ENCODE measurements around the gene BCL7A. TPM values are rescaled to one million over a fixed set of nuclear protein-coding genes. Genes with fewer than 3 reads are reported as not detected.

Gene BCL7A
- total and polyA plus RNA-seq, 2 of the 8 experiments (the other 6 are each of a cell fraction or from before 2014, with no cell fraction given), result 11.9 to 12.7 TPM

DNA sequence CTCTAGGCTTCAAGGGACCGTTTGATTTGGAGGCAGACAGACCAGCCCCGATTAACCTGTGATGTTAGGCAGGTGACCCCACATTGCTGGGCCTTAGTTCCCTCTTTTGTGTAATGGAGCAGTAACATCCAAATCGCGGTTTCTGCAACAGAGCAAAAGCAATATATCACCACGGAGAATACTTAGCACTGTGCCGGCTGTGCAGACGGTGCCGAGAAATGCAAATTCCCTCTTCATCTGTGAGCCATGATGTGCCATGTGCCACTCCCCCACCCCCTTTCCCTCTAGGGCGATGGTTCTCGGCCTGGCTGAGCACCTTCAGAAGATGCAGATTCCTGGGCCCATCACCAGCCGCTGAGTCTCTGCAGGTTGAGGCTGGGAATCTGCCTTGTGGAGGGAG, 10.9 kb downstream of the BCL7A start:
- 0 out of 2 replicates have a peak, but pooled peaks cover 1% of the 10 kb centered on the region for H3K23me2 ChIP-seq (ENCODE audit: low read depth, low read length)
- no peak for FAIRE-seq
- CTCF ChIA-PET (ENCODE audit: partially characterized antibody), result interaction anchor here (0.6 to 3.4 kb wide), 15 partner anchors 9 to 351 kb away, joined by 3 to 18 read pairs (median 4); no protein-coding TSS in a partner anchor
- 96% methylated on average over 11 of the region's 11 CpGs; no CpG with 5 or more reads in 1 of the 2 experiments for WGBS, 2 experiments (ENCODE audit: extremely low coverage in 1 of 2, insufficient coverage in 1 of 2, insufficient read length in 1 of 2, insufficient replicate concordance in 2 of 2, low coverage in 1 of 2, low lambda C conversion rate in 2 of 2, missing lambda C conversion rate in 1 of 2)
- H3K4me3 ChIP-seq (ENCODE audit: extremely low read depth in 1 of 4, insufficient read depth in 2 of 4, low read depth in 3 of 4, low read length in 4 of 4), result no peak overlapping the region
- no peak overlapping the region for H3K18ac ChIP-seq (ENCODE audit: extremely low read depth, low read length)
- H4K5ac ChIP-seq (ENCODE audit: insufficient read length, low read depth, low read length), result no peak overlapping the region
- H2AK5ac ChIP-seq (ENCODE audit: low read depth, low read length), result no peak overlapping the region
- no peak overlapping the region for H2AFZ ChIP-seq (ENCODE audit: low read length)
- no peak overlapping the region for H2BK20ac ChIP-seq (ENCODE audit: low read length)
- no peak overlapping the region for H3K4me2 ChIP-seq (ENCODE audit: insufficient read depth in 1 of 2, low read depth in 2 of 2, low read length in 2 of 2)
- peaks cover 0 to 25% of the 10 kb centered on the region in 2 experiments; a peak in 3 of 4 replicates for H3K79me2 ChIP-seq (ENCODE audit: control insufficient read depth in 1 of 2, insufficient read depth in 2 of 2, low read length in 2 of 2)
- H3K36me3 ChIP-seq (ENCODE audit: control insufficient read depth in 2 of 4, insufficient read depth in 4 of 4, low read length in 3 of 4), result peaks cover 0 to 6% (median 5%) of the 10 kb centered on the region in 4 experiments; a peak in 2 of 8 replicates
- H3K56ac ChIP-seq (replicated peaks; ENCODE audit: insufficient read length, low read depth, low read length), result no peak overlapping the region
- peaks cover 9 to 24% of the 10 kb centered on the region in 2 experiments for H4K20me1 ChIP-seq (replicated peaks in 1 of 2; ENCODE audit: control insufficient read depth in 1 of 2, insufficient read depth in 2 of 2, low read length in 2 of 2)
- H2BK5ac ChIP-seq (ENCODE audit: low read depth, low read length), result no peak overlapping the region
- H3K23ac ChIP-seq (ENCODE audit: insufficient read length), result no peak overlapping the region
- H4K91ac ChIP-seq (replicated peaks; ENCODE audit: insufficient read length, low read length), result no peak overlapping the region
- no peak overlapping the region for H3K14ac ChIP-seq (ENCODE audit: insufficient read length)
- H4K8ac ChIP-seq (ENCODE audit: extremely low read depth, insufficient read depth, low read length), result no peak overlapping the region
- H3K27me3 ChIP-seq (replicated peaks in 1 of 4; ENCODE audit: control insufficient read depth in 3 of 4, extremely low read depth in 1 of 4, insufficient read depth in 3 of 4, low read length in 3 of 4), result no peaks in the 10 kb centered on the region
- DNase-seq (ENCODE audit: low read depth in 1 of 2, low spot score in 2 of 2), result no peak
- no peak overlapping the region for H3K4ac ChIP-seq (replicated peaks; ENCODE audit: insufficient read length, low read depth, low read length)
- H3K79me1 ChIP-seq (ENCODE audit: low read depth, low read length), result peaks cover 9% of the 10 kb centered on the region
- H3K9me3 ChIP-seq (ENCODE audit: insufficient read depth in 2 of 2, low read depth in 1 of 2, low read length in 1 of 2), result no peaks in the 10 kb centered on the region
- no peak overlapping the region for H3K27ac ChIP-seq (ENCODE audit: low read depth, low read length)
- no peak overlapping the region for H2BK12ac ChIP-seq (ENCODE audit: low read depth, low read length)
- no peak overlapping the region for H2BK120ac ChIP-seq (replicated peaks; ENCODE audit: low read depth, low read length)
- POLR2A ChIA-PET (ENCODE audit: partially characterized antibody), result interaction anchor here (0.9 to 2.2 kb wide), 4 partner anchors 11 to 192 kb away, joined by 3 to 9 read pairs (median 4); partner anchors contain the start of gene BCL7A
- no peak overlapping the region for H2BK15ac ChIP-seq (ENCODE audit: low read length)
- no peak overlapping the region for H3K9ac ChIP-seq (replicated peaks in 1 of 4; ENCODE audit: extremely low read depth in 1 of 4, low read depth in 3 of 4, low read length in 3 of 4)
- peaks cover 0 to 9% (median 5%) of the 10 kb centered on the region in 4 experiments; a peak in 6 of 7 replicates for H3K4me1 ChIP-seq (replicated peaks in 1 of 4; ENCODE audit: control insufficient read depth in 3 of 4, insufficient read depth in 4 of 4, low read length in 3 of 4)
- no peak for TF ChIP-seq POU5F1 (IDR thresholded peaks at IDR 0.05; ENCODE audit: low read depth, low read length)
- TF ChIP-seq SRF (IDR thresholded peaks at IDR 0.05; ENCODE audit: low read depth, low read length), result no peak
- TF ChIP-seq TBP (IDR thresholded peaks at IDR 0.05; ENCODE audit: low read depth, low read length), result no peak
- TF ChIP-seq RNF2 (IDR thresholded peaks at IDR 0.05; ENCODE audit: borderline replicate concordance, low read depth, low read length, missing control alignments, poor library complexity, severe bottlenecking), result no peak
- TF ChIP-seq CHD2 (IDR thresholded peaks at IDR 0.05; ENCODE audit: low read length), result no peak
- TF ChIP-seq NRF1 (IDR thresholded peaks at IDR 0.05; ENCODE audit: low read depth, low read length), result no peak
- TF ChIP-seq CHD1 (IDR thresholded peaks at IDR 0.05; ENCODE audit: low read depth, low read length), result no peak
- no peak for TF ChIP-seq SP4 (IDR thresholded peaks at IDR 0.05; ENCODE audit: low read length)
- TF ChIP-seq, protein P1, sequence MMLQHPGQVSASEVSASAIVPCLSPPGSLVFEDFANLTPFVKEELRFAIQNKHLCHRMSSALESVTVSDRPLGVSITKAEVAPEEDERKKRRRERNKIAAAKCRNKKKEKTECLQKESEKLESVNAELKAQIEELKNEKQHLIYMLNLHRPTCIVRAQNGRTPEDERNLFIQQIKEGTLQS (IDR thresholded peaks at IDR 0.05; ENCODE audit: insufficient read depth, low read depth, low read length), result no peak
- TF ChIP-seq BCL11A (IDR thresholded peaks at IDR 0.05; ENCODE audit: low read depth in 2 of 2, low read length in 2 of 2), result no peak
- TF ChIP-seq MAX (IDR thresholded peaks at IDR 0.05), result no peak
- no peak for TF ChIP-seq SUZ12 (IDR thresholded peaks at IDR 0.05; ENCODE audit: low read length)
- no peak for TF ChIP-seq RFX5 (IDR thresholded peaks at IDR 0.05; ENCODE audit: borderline replicate concordance, low read depth, low read length)
- no peak for TF ChIP-seq POLR2A (IDR thresholded peaks at IDR 0.05; ENCODE audit: control extremely low read depth in 1 of 2, low read depth in 2 of 2, low read length in 2 of 2)
